Hepatocyte (in vitro differentiated cells): ENCODE data around the gene SH3TC1.

ENCODE experiments used
- EZH2 ChIP-seq: fragments of 200-600 bp; sonication (generic); IDR thresholded peaks from 2 replicates; pipeline ENCODE4 v1.6.1; 2016; ENCODE audit warnings: antibody characterized with exemption, mild to moderate bottlenecking, borderline replicate concordance
- EZH2phosphoT487 ChIP-seq: fragments of 200-600 bp; sonication (generic); IDR thresholded peaks from one replicate; pipeline ENCODE4 v1.6.1; 2018; ENCODE audit warnings: antibody characterized with exemption, mild to moderate bottlenecking, low read depth, moderate library complexity; ENCODE audit not compliant: unreplicated experiment, severe bottlenecking
- TF ChIP-seq, protein P1 (sequence below): fragments of 200-600 bp; sonication (generic); IDR thresholded peaks from 2 replicates; pipeline ENCODE4 v1.5.1; 2016; ENCODE audit warnings: antibody characterized with exemption, mild to moderate bottlenecking; ENCODE audit not compliant: poor library complexity

DNA sequence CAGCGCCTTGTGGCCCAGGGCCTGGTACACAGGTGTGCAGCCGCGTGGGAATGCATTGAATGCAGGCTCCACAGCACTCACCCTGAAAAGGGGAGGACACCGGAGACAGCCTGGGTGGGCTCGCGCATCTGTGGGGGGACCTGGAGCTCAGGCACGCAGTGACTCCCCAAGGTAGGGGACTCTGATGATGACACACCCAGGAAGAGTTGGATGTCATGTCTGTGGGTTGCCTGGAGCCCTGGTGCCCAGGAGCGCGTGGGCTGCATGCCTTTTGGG lies 37.8 kb downstream of the SH3TC1 start:
- TF ChIP-seq EZH2 (no peak), EZH2phosphoT487 (no peak)
- TF ChIP-seq, protein P1, sequence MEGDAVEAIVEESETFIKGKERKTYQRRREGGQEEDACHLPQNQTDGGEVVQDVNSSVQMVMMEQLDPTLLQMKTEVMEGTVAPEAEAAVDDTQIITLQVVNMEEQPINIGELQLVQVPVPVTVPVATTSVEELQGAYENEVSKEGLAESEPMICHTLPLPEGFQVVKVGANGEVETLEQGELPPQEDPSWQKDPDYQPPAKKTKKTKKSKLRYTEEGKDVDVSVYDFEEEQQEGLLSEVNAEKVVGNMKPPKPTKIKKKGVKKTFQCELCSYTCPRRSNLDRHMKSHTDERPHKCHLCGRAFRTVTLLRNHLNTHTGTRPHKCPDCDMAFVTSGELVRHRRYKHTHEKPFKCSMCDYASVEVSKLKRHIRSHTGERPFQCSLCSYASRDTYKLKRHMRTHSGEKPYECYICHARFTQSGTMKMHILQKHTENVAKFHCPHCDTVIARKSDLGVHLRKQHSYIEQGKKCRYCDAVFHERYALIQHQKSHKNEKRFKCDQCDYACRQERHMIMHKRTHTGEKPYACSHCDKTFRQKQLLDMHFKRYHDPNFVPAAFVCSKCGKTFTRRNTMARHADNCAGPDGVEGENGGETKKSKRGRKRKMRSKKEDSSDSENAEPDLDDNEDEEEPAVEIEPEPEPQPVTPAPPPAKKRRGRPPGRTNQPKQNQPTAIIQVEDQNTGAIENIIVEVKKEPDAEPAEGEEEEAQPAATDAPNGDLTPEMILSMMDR, result no peak
